GM20000 (cell line): ENCODE results near the gene SREK1IP1.

Source experiments
- DNase-seq: peaks from one replicate; pipeline ENCODE4 v3.0.0; 2012; ENCODE audit warnings: low spot score
- CTCF ChIP-seq: IDR thresholded peaks from 2 replicates; pipeline ENCODE4 v1.5.1; 2012; ENCODE audit warnings: mild to moderate bottlenecking, control low read depth; ENCODE audit errors: extremely low read depth, missing control alignments

Gene SREK1IP1

GRCh38 chr5:64693636-64694035 is 74.9 kb downstream of the SREK1IP1 start:
- no peak for TF ChIP-seq CTCF
- no peak for DNase-seq

GRCh38 chr5:64691291-64691690 is 77.2 kb downstream of the SREK1IP1 start:
- DNase-seq = no peak
- no peak for TF ChIP-seq CTCF

- no peak for TF ChIP-seq CTCF
- DNase-seq = peak; percentile 38
These were observed 77.9 kb downstream of the SREK1IP1 start, which contains the start of gene SHISAL2B for GRCh38 chr5:64690417-64691151. SHISAL2B (plus strand) TSS chr5:64690503; CDS start chr5:64690624, 121 bp downstream.

GRCh38 chr5:64690104-64690416 is 78.4 kb downstream of the SREK1IP1 start:
- no peak for TF ChIP-seq CTCF
- no peak for DNase-seq

GRCh38 chr5:64688965-64689364 is 79.5 kb downstream of the SREK1IP1 start:
- TF ChIP-seq CTCF = no peak
- no peak for DNase-seq

GRCh38 chr5:64688391-64688790 is 80.1 kb downstream of the SREK1IP1 start:
- DNase-seq = no peak
- no peak for TF ChIP-seq CTCF

- TF ChIP-seq CTCF = no peak
- no peak for DNase-seq
These were observed 82.6 kb downstream of the SREK1IP1 start for GRCh38 chr5:64685866-64686265.
